HEK293T (cell line): ENCODE results near the gene PIGR.

Source experiments
- ARNT ChIP-seq: fragments of 450-650 bp; IDR thresholded peaks from 2 replicates; pipeline ENCODE4 v1.6.1; 2017; ENCODE audit warnings: mild to moderate bottlenecking
- BHLHE40 ChIP-seq: fragments of 450-650 bp; IDR thresholded peaks from 2 replicates; pipeline ENCODE4 v1.6.1; 2016; ENCODE audit warnings: mild to moderate bottlenecking, moderate library complexity, borderline replicate concordance
- CTBP1 ChIP-seq: fragments of 450-650 bp; IDR thresholded peaks from 2 replicates; pipeline ENCODE4 v1.6.1; 2016; ENCODE audit warnings: borderline replicate concordance
- FOXA1 ChIP-seq: fragments of 450-650 bp; IDR thresholded peaks from 2 replicates; pipeline ENCODE4 v1.6.1; 2016; ENCODE audit warnings: mild to moderate bottlenecking
- FOXM1 ChIP-seq: fragments of 450-650 bp; IDR thresholded peaks from 2 replicates; pipeline ENCODE4 v1.6.1; 2017; ENCODE audit warnings: mild to moderate bottlenecking, borderline replicate concordance
- HDGF ChIP-seq: fragments of 450-650 bp; IDR thresholded peaks from 2 replicates; pipeline ENCODE4 v1.6.1; 2017; ENCODE audit warnings: antibody characterized with exemption, borderline replicate concordance
- SUZ12 ChIP-seq: fragments of 450-650 bp; IDR thresholded peaks from 2 replicates; pipeline ENCODE4 v1.6.1; 2016; ENCODE audit warnings: mild to moderate bottlenecking
- TF ChIP-seq, protein P1 (sequence below): fragments of 450-650 bp; IDR thresholded peaks from 2 replicates; pipeline ENCODE4 v1.6.1; 2016

DNA sequence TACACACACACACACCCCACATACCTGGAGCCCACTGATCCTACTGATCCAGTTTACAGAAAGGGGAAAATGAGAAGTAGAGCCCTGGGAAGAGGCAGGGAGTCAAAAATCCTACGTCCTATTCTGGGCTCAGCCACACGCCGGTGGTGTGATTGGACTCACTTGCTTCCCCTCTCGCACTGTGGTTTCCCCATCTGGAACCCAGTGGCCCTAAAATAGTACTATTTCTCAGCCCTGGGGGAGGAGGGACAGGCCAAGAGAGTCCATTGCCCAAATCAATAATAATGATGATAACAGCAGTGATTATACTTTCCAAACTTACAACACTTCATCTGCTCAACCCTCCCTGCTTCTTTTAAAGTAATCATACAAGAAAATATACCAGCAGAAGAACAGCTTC is 2.9 kb upstream of the PIGR start:
- TF ChIP-seq, protein P1, sequence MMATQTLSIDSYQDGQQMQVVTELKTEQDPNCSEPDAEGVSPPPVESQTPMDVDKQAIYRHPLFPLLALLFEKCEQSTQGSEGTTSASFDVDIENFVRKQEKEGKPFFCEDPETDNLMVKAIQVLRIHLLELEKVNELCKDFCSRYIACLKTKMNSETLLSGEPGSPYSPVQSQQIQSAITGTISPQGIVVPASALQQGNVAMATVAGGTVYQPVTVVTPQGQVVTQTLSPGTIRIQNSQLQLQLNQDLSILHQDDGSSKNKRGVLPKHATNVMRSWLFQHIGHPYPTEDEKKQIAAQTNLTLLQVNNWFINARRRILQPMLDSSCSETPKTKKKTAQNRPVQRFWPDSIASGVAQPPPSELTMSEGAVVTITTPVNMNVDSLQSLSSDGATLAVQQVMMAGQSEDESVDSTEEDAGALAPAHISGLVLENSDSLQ: no peak
- TF ChIP-seq CTBP1 (no peak), HDGF (no peak), FOXA1 (no peak), FOXM1 (no peak), ARNT (no peak), BHLHE40 (no peak), SUZ12 (no peak)
